ENCODE results near the gene GNA14.

Gene GNA14

DNA sequence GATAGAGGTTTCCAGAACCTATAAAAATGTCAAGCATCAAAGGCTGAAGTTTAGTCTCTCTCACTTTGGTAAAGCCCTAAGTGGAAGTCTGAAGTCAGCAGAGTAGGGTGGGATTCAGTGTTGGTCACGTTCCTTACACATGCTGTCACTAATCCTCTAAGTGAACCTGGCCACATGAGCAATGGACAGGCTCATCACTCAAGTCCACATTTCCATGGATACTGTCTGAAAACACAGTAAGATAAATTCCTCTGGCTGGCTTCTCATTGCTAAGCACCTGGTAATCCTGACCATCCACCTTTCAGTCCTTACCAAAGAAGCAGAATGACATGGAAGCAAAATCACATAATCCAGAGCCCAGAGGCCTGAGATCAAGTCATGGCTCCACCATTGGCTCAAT, 43.8 kb downstream of the GNA14 start:
- ChIA-PET CTCF (no interaction called here), POLR2A (no interaction called here)
- no peak overlapping the region for H3K27ac ChIP-seq (ENCODE audit: extremely low read depth, low read depth, low read length)
- no peak for TF ChIP-seq BCL11B (tag by site-specific recombination; IDR thresholded peaks at IDR 0.05; ENCODE audit: low read depth)
- TF ChIP-seq, protein P1, sequence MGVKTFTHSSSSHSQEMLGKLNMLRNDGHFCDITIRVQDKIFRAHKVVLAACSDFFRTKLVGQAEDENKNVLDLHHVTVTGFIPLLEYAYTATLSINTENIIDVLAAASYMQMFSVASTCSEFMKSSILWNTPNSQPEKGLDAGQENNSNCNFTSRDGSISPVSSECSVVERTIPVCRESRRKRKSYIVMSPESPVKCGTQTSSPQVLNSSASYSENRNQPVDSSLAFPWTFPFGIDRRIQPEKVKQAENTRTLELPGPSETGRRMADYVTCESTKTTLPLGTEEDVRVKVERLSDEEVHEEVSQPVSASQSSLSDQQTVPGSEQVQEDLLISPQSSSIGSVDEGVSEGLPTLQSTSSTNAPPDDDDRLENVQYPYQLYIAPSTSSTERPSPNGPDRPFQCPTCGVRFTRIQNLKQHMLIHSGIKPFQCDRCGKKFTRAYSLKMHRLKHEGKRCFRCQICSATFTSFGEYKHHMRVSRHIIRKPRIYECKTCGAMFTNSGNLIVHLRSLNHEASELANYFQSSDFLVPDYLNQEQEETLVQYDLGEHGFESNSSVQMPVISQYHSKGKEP (tag by site-specific recombination; IDR thresholded peaks at IDR 0.05) = no peak
- TF ChIP-seq ZBTB20 (tag by site-specific recombination; IDR thresholded peaks at IDR 0.05) = no peak
- TF ChIP-seq ZNF341 (tag by site-specific recombination; IDR thresholded peaks at IDR 0.05; ENCODE audit: low read depth) = no peak
- TF ChIP-seq ZFP37 (tag by site-specific recombination; IDR thresholded peaks at IDR 0.05) = no peak
- TF ChIP-seq, protein P2, sequence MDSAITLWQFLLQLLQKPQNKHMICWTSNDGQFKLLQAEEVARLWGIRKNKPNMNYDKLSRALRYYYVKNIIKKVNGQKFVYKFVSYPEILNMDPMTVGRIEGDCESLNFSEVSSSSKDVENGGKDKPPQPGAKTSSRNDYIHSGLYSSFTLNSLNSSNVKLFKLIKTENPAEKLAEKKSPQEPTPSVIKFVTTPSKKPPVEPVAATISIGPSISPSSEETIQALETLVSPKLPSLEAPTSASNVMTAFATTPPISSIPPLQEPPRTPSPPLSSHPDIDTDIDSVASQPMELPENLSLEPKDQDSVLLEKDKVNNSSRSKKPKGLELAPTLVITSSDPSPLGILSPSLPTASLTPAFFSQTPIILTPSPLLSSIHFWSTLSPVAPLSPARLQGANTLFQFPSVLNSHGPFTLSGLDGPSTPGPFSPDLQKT (IDR thresholded peaks at IDR 0.05; ENCODE audit: borderline replicate concordance, low read depth, low read length) = no peak
- no peaks in the 10 kb centered on the region for H3K36me3 ChIP-seq (ENCODE audit: control insufficient read depth in 2 of 2, insufficient read depth in 1 of 2, low read length in 2 of 2)
- no peak overlapping the region for H3K4me3 ChIP-seq (ENCODE audit: low read depth, low read length)
- no peaks in the 10 kb centered on the region for H3K4me1 ChIP-seq (ENCODE audit: control insufficient read depth, insufficient read depth, low read length)
- no peaks in the 10 kb centered on the region for H3K9me3 ChIP-seq (ENCODE audit: control insufficient read depth, insufficient read depth, low read depth, low read length)

DNA sequence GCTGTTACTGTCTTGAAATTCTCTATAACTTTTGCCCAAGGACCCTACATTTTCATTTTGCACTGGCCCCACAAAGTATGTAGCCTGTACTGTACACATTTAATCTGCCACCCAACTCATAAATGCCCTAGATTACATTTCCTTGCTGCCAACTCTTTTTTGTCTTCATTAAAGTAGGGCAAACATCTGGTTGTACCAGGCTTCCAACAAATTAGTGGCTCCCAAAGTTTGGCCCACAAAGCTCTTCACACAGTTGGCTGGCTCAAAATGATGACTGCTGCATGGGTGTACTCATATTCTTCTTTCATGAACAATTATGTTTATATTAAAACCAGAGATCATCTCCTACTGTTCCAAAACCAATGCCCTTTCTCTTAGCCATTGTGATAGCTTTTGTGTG, 45.3 kb downstream of the GNA14 start:
- Histone ChIP-seq H3K27ac (ENCODE audit: extremely low read depth, low read depth, low read length) (no peak overlapping the region), H3K4me1 (ENCODE audit: control insufficient read depth, insufficient read depth, low read length) (no peaks in the 10 kb centered on the region), H3K4me3 (ENCODE audit: low read depth, low read length) (no peak overlapping the region), H3K36me3 (ENCODE audit: control insufficient read depth in 2 of 2, insufficient read depth in 1 of 2, low read length in 2 of 2) (no peaks in the 10 kb centered on the region), H3K9me3 (ENCODE audit: control insufficient read depth, insufficient read depth, low read depth, low read length) (no peaks in the 10 kb centered on the region)
- CTCF ChIA-PET = interaction anchor here (1.1 kb wide), 1 partner anchor 146 kb away, joined by 3 read pairs; no protein-coding TSS in a partner anchor
- POLR2A ChIA-PET = no interaction called here
- TF ChIP-seq GLI2 (tag by site-specific recombination; IDR thresholded peaks at IDR 0.05; ENCODE audit: borderline replicate concordance, low read depth) = no peak
- no peak for TF ChIP-seq ZSCAN23 (tag by site-specific recombination; IDR thresholded peaks at IDR 0.05)
- TF ChIP-seq, protein P3, sequence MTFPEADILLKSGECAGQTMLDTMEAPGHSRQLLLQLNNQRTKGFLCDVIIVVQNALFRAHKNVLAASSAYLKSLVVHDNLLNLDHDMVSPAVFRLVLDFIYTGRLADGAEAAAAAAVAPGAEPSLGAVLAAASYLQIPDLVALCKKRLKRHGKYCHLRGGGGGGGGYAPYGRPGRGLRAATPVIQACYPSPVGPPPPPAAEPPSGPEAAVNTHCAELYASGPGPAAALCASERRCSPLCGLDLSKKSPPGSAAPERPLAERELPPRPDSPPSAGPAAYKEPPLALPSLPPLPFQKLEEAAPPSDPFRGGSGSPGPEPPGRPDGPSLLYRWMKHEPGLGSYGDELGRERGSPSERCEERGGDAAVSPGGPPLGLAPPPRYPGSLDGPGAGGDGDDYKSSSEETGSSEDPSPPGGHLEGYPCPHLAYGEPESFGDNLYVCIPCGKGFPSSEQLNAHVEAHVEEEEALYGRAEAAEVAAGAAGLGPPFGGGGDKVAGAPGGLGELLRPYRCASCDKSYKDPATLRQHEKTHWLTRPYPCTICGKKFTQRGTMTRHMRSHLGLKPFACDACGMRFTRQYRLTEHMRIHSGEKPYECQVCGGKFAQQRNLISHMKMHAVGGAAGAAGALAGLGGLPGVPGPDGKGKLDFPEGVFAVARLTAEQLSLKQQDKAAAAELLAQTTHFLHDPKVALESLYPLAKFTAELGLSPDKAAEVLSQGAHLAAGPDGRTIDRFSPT (tag by site-specific recombination; IDR thresholded peaks at IDR 0.05) = no peak
- no peak for TF ChIP-seq BCL11A (tag by site-specific recombination; IDR thresholded peaks at IDR 0.05; ENCODE audit: low read depth)
- TF ChIP-seq ZNF211 (tag by site-specific recombination; IDR thresholded peaks at IDR 0.05; ENCODE audit: low read depth) = no peak
- TF ChIP-seq WT1 (tag by site-specific recombination; IDR thresholded peaks at IDR 0.05) = no peak
- no peak for TF ChIP-seq ZBTB8A (tag by site-specific recombination; IDR thresholded peaks at IDR 0.05)
- TF ChIP-seq, protein P4, sequence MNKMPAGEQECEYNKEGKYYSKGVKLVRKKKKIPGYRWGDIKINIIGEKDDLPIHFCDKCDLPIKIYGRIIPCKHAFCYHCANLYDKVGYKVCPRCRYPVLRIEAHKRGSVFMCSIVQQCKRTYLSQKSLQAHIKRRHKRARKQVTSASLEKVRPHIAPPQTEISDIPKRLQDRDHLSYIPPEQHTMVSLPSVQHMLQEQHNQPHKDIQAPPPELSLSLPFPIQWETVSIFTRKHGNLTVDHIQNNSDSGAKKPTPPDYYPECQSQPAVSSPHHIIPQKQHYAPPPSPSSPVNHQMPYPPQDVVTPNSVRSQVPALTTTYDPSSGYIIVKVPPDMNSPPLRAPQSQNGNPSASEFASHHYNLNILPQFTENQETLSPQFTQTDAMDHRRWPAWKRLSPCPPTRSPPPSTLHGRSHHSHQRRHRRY (tag by site-specific recombination; IDR thresholded peaks at IDR 0.05) = no peak
- no peak for TF ChIP-seq ZNF416 (tag by site-specific recombination; IDR thresholded peaks at IDR 0.05)
- no peak for TF ChIP-seq ZNF549 (tag by site-specific recombination; IDR thresholded peaks at IDR 0.05)
